ENCODE measurements around the gene GLYR1. TPM values are rescaled to one million over a fixed set of nuclear protein-coding genes. Genes with fewer than 3 reads are reported as not detected.
A peak's percentile ranks its signal among the peaks of the same experiment; 100 is the strongest.

Gene GLYR1
- total RNA-seq, 4 donors from 2014 or later = 81.8 to 111 (median 98.8) TPM

DNA sequence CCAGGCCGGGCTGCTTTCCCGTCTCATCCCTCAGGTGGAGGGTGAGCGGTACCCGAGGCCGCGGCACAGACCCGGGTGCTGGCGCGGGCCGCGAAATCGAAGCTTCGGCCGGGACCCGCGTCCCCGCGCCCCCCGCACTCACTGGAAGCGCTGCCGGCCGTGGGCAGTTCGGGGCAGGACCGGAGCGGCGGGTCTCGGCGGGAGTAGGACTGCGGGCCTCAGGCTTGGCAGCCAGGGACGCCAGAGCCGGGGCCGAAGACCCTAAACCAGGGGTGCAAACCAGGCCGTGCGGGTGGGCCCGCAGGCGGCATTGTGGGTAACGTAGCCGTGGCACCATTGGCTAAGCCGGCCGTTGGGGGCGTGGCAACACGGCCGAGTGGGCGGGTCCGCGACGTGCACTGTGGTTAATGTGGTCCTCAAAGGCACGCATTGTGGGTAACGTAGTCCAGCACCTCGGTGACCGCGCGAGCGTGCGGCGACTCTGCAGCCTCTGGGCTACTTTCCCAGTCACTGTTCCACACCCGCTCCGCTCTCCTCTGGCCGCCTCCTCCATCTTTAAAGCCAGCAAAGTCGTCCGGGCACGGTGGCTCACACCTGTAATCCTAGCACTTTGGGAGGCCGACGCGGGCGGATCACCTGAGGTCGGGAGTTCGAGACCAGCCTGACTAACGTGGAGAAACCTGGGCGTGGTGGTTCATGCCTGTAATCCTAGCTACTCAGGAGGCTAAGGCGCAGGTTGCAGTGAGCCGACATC is 80.0 kb downstream of the GLYR1 start, which contains the start of gene ZNF500:
TSS of gene ZNF500 (minus strand) at position 288 of the 754 bp plus-strand sequence. CDS start 1,184 bp downstream, outside the sequence.
- Histone ChIP-seq H3K36me3 (peaks cover 10 to 35% (median 34%) of the 10 kb centered on the region in 4 donors), H3K4me3 (peak within 1 kb of the TSS; percentile 89 to 95 (median 94)), H3K27ac (replicated peaks in 1 of 4) (peak within 1 kb of the TSS; percentile 86 to 91 (median 90)), H3K4me1 (peaks cover 35 to 54% (median 43%) of the 10 kb centered on the region in 4 donors), H3K9me3 (no peaks in the 10 kb centered on the region), H3K27me3 (no peaks in the 10 kb centered on the region)
- WGBS = 6% methylated on average over 34 of the region's 72 CpGs
- intact Hi-C loops (cut with DNase I) = loop anchor here (5.0 kb wide), 3 partner anchors 35 to 80 kb away; partner anchors contain the start of genes GLYR1, ROGDI and UBN1
- peak; percentile 100 for DNase-seq (ENCODE audit: extremely low spot score)
- TF ChIP-seq EP300 (IDR thresholded peaks at IDR 0.05) = no peak
- no peak for TF ChIP-seq POLR2A (IDR thresholded peaks at IDR 0.05; ENCODE audit: low read depth)
- TF ChIP-seq POLR2AphosphoS5 (IDR thresholded peaks at IDR 0.05) = peak; percentile 87 to 93

- intact Hi-C loops (cut with DNase I) = loop anchor here (5.0 kb wide), 3 partner anchors 37 to 82 kb away; partner anchors contain the start of genes GLYR1, ROGDI and UBN1
- H3K9me3 ChIP-seq = no peaks in the 10 kb centered on the region
- H3K4me3 ChIP-seq = peak overlapping the region; percentile 89 to 95 (median 94)
- H3K4me1 ChIP-seq = peaks cover 35 to 59% (median 43%) of the 10 kb centered on the region in 4 donors
- DNase-seq (ENCODE audit: extremely low spot score) = no peak
- peak overlapping the region; percentile 86 to 91 (median 90) for H3K27ac ChIP-seq (replicated peaks in 1 of 4)
- TF ChIP-seq POLR2AphosphoS5 (IDR thresholded peaks at IDR 0.05) = no peak
- TF ChIP-seq EP300 (IDR thresholded peaks at IDR 0.05) = no peak
- no peak for TF ChIP-seq POLR2A (IDR thresholded peaks at IDR 0.05; ENCODE audit: low read depth)
- no peak for TF ChIP-seq CTCF (IDR thresholded peaks at IDR 0.05)
- H3K36me3 ChIP-seq = peaks cover 20 to 47% (median 47%) of the 10 kb centered on the region in 4 donors
- WGBS = 72% methylated on average over 23 of the region's 26 CpGs
- H3K27me3 ChIP-seq = no peaks in the 10 kb centered on the region
Measured at GRCh38 chr16:4765511-4766474, 81.3 kb downstream of the GLYR1 start.

- intact Hi-C loops (cut with DNase I) = no loop called here
Measured at GRCh38 chr16:4763791-4764190, 83.3 kb downstream of the GLYR1 start.

GRCh38 chr16:4762205-4762604 is 84.9 kb downstream of the GLYR1 start:
- Histone ChIP-seq H3K9me3 (no peaks in the 10 kb centered on the region), H3K36me3 (peaks cover 47 to 83% (median 83%) of the 10 kb centered on the region in 4 donors), H3K4me3 (no peak overlapping the region), H3K27me3 (no peaks in the 10 kb centered on the region), H3K4me1 (peaks cover 17 to 41% (median 26%) of the 10 kb centered on the region in 4 donors), H3K27ac (replicated peaks in 1 of 4) (no peak overlapping the region)
- 100% methylated on average over 9 of the region's 9 CpGs for whole genome bisulfite sequencing
- no peak for DNase-seq (ENCODE audit: extremely low spot score)
- intact Hi-C loops (cut with DNase I) = no loop called here
- TF ChIP-seq CTCF (IDR thresholded peaks at IDR 0.05) (no peak), POLR2AphosphoS5 (IDR thresholded peaks at IDR 0.05) (no peak), POLR2A (IDR thresholded peaks at IDR 0.05; ENCODE audit: low read depth) (no peak), EP300 (IDR thresholded peaks at IDR 0.05) (no peak)

More at GRCh38 chr16:4763791-4764190, 83.3 kb downstream of the GLYR1 start:
- WGBS = 77% methylated on average over 3 of the region's 7 CpGs
- TF ChIP-seq CTCF (IDR thresholded peaks at IDR 0.05) (no peak), POLR2A (IDR thresholded peaks at IDR 0.05; ENCODE audit: low read depth) (no peak), EP300 (IDR thresholded peaks at IDR 0.05) (no peak), POLR2AphosphoS5 (IDR thresholded peaks at IDR 0.05) (no peak)
- Histone ChIP-seq H3K4me3 (no peak overlapping the region), H3K4me1 (peaks cover 30 to 54% (median 38%) of the 10 kb centered on the region in 4 donors), H3K36me3 (peaks cover 37 to 67% (median 67%) of the 10 kb centered on the region in 4 donors), H3K9me3 (no peaks in the 10 kb centered on the region), H3K27me3 (no peaks in the 10 kb centered on the region), H3K27ac (replicated peaks in 1 of 4) (no peak overlapping the region)
- no peak for DNase-seq (ENCODE audit: extremely low spot score)

Data from esophagus muscularis mucosa (tissue), 4 donors.